GM19240 (cell line): ENCODE results near the gene MAP4K3.

Source experiments
- DNase-seq: peaks from one replicate; pipeline ENCODE4 v3.0.0; 2011; ENCODE audit warnings: low spot score; ENCODE audit not compliant: insufficient read length

MAP4K3 gene

DNA sequence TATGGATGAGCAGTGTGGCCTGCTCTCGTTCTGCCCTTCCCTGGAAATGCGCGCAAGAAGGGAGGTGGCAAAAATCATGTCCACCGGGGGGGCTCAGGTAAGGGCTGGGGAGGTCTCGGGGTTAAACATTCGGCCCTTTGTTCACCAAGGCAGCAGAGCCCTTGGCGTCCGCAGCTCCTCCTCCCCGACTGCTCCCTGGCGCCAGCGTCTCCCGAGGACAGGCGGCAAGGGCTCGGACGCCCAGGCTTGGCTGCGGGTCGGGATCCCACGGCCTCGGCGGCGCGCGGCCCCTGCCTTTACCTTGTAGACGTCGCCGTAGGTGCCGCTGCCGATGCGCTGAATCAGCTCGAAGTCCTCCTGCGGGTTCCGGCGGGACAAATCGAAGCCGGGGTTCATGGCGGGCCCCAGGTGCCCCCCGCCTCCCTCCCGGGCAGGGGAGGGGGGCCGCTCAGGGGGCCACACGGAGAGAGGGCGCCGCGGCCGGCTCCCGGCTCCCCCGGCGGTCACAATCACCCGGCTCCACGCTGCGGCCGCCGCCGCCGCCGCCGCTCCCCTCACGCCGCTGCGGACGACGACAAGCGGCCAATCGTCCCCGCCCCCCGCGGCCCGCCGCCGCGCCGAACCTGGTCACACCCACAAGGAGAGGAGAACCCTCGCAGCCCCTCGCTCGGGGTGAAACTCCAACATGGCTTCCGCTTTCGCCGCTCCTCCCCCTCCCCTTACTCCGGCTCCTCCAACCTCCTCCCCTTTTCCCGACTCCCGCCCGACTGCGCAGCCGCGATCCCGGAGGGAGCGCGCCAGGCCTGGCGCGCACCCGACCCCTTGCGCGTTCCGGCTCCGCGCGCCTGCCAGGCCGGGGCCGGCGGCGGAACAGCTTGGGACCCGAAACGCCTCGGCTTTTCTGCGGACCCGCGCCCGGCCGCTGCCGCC lies at the start of gene MAP4K3:
MAP4K3 (minus strand) TSS at position 694 of the 930 bp plus-strand sequence; CDS start at position 396, 298 bp downstream.
- peak; percentile 43 for DNase-seq

DNA sequence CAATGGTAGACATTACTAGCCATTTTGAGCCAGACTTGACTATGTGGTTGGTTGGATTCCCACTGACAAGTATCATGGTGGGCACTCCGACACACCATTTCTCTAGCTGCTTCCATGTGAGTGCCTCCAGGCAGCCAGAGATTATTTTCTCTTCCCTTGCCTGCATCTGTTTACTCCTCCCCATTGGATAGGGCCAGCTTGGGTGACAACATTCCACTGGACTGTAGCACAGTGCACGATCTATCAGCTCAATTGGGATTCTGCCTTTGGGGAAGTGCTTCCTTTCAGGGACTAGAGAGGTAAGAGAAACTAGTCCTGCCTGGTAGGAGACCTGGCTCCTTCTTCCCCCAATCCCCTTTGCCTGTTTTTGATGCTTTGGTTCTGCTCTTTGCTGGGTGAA lies 49.0 kb upstream of the MAP4K3 start:
- DNase-seq, result no peak

DNA sequence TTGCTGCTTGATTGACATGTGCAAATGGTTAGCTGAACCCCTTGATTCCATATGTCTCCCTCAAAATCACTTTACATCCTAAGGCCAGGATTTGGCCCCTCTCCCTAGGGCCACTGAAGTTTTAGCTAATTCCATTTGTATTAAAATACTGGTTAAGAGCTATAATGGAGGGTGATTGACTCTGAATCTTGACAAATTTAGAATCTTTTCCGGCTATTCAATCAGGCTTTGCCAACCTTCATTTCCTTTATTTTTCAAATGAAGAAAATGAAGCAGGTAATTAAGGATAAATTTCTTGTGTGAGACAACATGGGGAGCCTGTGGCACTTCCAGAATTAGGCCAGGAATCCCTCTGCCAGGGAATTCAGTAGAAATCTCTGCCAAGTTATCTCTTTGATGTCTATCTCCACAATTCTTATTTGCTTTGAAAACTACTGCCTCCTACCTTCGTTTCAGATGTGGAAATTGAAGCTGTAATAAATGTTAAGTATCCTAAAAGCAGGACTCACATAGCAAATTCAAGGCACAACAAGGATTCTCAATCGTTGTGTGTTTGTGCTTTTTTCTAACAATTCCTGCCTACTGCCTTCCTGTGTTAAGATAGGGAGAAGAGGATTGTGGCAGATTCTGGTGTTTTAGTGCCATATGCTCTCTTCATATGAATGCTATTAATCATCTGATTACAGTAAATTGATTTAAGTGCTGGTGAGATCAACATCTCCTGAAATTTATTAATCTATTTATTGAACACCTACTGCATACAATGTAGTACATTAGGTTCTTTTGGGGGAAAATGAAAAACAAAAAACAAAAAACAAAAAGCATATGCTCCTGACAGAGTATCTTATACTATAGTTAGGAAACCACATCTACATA lies 47.8 kb upstream of the MAP4K3 start:
- no peak for DNase-seq

GRCh38 chr2:39484206-39484605 lies 47.1 kb upstream of the MAP4K3 start:
- no peak for DNase-seq

DNA sequence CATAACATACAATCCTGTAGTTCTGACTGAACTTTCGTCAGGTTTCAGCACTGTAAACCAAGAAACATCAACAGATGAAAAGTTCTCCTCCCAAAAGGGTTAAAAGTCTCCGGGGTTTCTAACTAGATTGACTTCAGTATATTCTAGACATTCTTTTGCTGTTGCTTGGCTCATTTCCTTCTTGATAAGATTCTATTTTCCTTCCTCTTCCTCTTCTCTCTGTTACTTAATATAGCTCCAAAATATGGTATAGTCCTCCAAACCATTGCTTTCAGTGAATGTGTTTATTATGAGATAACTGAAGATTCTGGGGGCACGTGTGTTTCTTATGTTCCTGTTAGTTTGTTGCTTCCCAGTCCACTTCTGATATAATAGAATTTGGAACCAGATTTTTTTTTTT lies 46.4 kb upstream of the MAP4K3 start:
- no peak for DNase-seq

- no peak for DNase-seq
Measured at GRCh38 chr2:39481611-39482010, 44.5 kb upstream of the MAP4K3 start.

DNA sequence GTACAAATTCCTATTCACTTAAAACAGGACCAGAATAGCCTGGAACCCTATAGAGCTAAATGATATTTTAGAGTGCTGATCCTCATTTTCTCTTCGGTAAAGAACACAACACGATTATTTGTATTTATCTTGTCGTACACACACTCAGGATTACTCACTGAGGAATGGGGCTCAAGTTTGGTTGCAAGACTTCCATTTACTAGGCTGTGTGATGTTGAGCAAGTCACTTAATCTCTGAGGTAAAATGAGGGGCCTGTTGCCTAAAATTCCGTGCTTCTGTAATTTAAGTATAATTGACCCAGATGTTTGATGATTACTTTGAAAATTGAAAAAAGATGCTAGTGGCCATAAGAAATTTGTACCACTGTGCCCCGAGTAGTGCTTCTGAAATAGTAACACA lies 42.6 kb upstream of the MAP4K3 start:
- no peak for DNase-seq

DNA sequence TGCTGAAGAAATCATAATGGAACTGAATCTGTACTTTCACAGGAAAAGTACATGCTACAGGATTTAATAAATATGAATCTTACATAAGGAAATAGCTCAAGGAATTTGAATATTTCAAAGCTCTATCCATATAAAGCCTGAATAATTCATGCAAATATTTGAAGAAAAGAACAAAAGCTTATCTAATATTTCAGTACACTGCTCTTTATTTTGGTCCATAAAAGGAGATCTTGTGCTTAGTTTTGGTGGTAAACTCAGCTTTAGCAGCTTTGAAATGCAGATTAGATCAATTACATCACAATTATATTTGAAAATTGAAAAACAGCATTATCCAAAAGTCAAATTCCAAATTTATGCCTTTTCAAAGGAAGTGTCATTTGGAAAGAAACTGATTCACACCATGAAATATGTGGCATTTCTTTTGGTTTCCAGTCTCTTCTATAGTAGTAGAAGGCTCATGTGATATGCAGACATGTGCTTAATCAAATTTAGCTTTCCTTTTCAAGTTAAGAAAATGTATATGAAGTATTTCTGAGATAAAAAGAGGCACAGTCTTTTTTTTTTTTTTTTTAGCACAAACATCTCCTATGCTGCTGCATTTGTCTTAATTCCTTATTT lies 42.1 kb upstream of the MAP4K3 start:
- DNase-seq, result no peak

GRCh38 chr2:39476524-39476923 lies 39.4 kb upstream of the MAP4K3 start:
- no peak for DNase-seq

DNA sequence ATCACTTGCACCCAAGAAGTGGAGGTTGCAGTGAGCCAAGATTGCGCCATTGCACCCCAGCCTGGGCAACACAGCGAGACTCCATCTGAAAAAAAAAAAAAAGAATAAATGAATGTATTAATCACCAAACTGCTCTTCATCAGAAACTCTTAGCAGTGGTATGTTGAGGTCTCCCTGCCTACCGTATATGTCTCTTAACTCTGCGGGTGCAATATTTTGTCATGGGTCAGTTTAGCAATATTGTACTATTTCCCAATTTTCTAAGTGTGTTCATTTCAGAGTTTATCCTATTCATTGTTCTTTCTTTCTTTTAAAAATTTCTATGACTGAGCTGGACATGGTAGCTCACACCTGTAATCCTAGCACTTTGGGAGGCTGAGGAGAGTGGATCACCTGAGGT lies 37.9 kb upstream of the MAP4K3 start:
- DNase-seq, result no peak

GRCh38 chr2:39470580-39470979 lies 33.5 kb upstream of the MAP4K3 start:
- no peak for DNase-seq

DNA sequence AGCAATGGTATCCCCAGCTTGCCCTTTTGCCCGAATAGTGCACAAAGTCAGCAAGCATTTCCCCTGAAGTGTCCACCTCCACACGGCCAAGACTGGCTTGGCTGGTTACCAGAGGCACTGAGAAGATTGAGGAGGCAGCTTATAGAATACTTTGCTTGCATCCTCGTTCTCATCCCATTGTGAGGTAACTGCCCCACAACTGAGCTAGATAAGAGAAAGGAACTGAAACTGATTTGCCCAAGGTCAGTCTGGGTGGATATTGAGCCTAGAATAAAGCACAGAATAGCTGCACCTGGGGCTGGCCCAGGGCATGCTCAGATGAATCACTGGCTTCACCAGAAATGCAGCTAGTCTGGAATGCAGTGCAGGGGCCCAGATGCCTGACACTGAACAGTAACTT lies 32.7 kb upstream of the MAP4K3 start:
- DNase-seq, result peak; percentile 33

GRCh38 chr2:39468579-39469451 lies 31.7 kb upstream of the MAP4K3 start:
- no peak for DNase-seq

DNA sequence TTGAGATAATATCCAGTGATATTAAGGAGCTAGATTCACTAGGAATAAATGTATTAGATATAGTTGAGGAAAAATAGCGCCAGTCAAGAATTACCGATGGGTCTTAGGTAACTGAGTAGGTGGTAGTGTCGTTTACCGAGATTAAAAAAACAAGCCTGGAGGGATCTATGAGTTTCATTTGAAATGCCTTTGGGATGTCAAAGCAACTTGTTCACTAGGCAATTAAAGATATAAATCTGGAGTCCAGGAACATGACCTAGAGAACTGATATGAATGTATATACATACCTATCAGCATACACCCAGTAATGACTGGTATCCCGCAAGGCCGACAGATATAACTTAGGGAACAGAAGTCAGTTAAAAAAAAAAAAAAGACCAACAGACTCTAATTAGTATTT lies 29.2 kb upstream of the MAP4K3 start:
- no peak for DNase-seq

DNA sequence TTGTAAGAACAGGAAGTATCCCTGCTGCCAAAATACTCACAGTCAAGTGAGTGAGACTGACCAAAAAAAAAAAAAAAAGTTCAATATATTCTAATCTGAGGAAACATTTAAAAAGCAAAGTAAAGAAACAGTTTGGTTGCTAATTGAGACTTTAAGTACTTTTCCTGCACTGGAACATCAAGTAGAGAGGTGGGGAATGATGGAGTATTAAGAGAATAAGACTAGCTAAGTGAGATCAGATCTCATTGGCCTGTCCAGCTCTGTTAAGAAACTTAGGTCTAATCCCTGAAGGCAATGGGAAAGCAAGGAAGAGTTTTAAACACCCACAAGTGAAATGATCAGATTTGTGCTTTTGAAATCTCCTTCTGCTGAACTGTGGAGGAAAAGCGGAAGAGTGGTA lies 27.8 kb upstream of the MAP4K3 start:
- DNase-seq, result no peak

DNA sequence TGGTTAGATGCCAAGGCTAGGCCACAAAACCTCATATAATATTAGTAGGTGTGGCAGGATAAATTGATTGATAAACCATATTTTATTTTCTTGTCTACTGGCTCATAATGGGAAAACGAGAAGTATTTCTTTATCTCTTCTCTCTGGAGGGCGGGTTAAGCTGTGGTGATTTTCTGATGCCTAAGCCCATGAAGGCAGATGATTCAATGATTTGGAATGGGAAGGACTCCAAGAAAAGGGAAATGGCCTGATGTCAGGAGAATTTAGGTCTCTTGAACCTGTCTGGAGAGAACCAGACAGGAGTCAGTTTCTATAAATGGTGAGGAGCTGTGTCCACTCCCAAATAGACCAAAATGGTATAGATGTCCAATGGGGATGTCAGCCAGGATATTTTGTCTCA lies 18.7 kb upstream of the MAP4K3 start:
- DNase-seq, result no peak

DNA sequence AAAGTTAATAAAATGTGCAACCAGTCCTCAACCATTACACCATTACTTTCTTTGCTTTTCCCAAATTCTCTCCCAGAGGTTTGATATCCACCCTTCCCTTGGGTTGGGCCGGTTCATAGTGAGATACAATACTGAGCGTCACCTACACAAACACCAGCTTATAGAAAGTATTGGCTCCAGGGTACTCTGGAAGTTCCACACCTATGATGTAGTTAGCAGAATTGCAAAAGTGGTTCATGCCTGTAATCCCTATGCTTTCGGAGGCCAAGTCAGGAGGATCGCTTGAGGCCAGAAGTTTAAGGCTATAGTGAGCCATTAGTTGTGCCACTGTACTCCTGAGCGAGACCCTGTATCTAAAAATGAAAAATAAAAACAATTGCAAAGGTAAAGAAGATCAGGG lies 15.3 kb upstream of the MAP4K3 start:
- no peak for DNase-seq

- no peak for DNase-seq
Measured at GRCh38 chr2:39451954-39452353, 14.9 kb upstream of the MAP4K3 start.

- no peak for DNase-seq
Measured at GRCh38 chr2:39448169-39448502, 11.1 kb upstream of the MAP4K3 start.

DNA sequence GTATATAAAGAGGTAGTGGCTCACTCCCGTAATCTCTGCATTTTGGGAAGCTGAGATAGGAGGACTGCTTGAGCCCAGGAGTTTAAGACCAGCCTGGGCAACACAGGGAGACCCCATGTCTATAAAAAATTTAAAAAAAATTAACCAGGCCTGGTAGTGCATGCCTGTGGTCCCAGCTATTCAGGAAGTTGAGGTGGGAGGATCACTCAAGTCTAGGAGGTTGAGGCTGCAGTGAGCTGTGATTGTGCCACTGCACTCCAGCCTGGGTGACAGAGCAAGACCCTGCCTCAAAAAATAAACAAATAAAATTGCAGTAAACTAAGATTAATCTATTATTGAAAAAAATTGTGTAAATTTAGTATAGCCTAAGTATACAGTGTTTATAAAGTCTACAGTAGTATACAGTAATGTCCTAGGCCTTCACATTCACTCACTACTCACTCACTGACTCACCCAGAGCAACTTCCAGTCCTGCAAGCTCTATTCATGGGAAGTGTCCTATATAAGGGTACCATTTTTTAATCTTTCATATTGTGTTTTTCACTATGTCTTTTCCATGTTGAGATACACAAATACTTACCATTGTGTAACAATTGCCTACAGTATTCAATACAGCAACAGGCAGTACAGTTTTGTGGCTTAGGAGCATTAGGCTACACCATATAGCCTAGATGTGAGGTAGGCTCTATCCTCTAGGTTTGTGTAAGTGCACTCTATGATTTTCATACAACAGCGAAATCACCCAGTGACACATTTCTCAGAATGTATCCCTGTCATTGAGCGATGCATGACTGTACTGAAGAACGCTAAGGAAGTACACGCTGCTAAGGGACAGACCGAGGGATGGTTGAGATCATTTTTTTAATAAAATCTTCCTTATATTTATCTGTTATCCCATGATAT lies 10.4 kb upstream of the MAP4K3 start:
- no peak for DNase-seq
